Common myeloid progenitor, CD34-positive (primary cell): ENCODE data around the gene ZKSCAN1.
A peak's percentile ranks its signal among the peaks of the same experiment; 100 is the strongest.

Source experiments
- CTCF ChIA-PET: fragments of 350-600 bp; sonication (Branson Sonifier 250); formaldehyde crosslinking; loops from one replicate; lab custom pipeline; 2021; ENCODE audit warnings: antibody characterized with exemption; lab: Charles Lee
- POLR2A ChIA-PET: fragments of 350-600 bp; sonication (Branson Sonifier 250); formaldehyde crosslinking; loops from one replicate; lab custom pipeline; 2021; ENCODE audit warnings: antibody characterized with exemption; lab: Charles Lee
- DNase-seq, 3 donors: peaks; one replicate each; pipeline versions ENCODE4 v3.0.0 to v3.0.0-alpha.2; 2013
- H3K27ac ChIP-seq, 2 experiments: 1 replicate in 1 of 2; 2 replicates in 1 of 2; pipeline ENCODE4 v1.7.0; 2013; ENCODE audit warnings: inconsistent platforms in 2 of 2, low read length in 2 of 2, mild to moderate bottlenecking in 2 of 2, low read depth in 1 of 2, moderate library complexity in 1 of 2; ENCODE audit not compliant: severe bottlenecking in 2 of 2, insufficient read depth in 1 of 2, poor library complexity in 1 of 2
- H3K27me3 ChIP-seq, 5 experiments: replicated peaks in 2 of 5; 1 replicate in 3 of 5; 2 replicates in 2 of 5; pipeline versions ENCODE4 v1.6.1 to v1.7.0; 2013; ENCODE audit warnings: low read length in 4 of 5, mild to moderate bottlenecking in 2 of 5, moderate library complexity in 2 of 5, inconsistent platforms in 1 of 5; ENCODE audit not compliant: insufficient read depth in 5 of 5, control insufficient read depth in 4 of 5
- H3K36me3 ChIP-seq, 4 experiments: 1 replicate in 2 of 4; 2 replicates in 2 of 4; pipeline versions ENCODE4 v1.6.1 to v1.7.0; 2013; ENCODE audit warnings: low read length in 3 of 4, control low read depth in 1 of 4, mild to moderate bottlenecking in 1 of 4; ENCODE audit not compliant: control insufficient read depth in 4 of 4, insufficient read depth in 4 of 4
- H3K4me1 ChIP-seq, 4 experiments: 1 replicate in 3 of 4; 2 replicates in 1 of 4; pipeline versions ENCODE4 v1.6.1 to v1.7.1; 2013; ENCODE audit warnings: low read length in 3 of 4, mild to moderate bottlenecking in 3 of 4, control low read depth in 1 of 4, inconsistent platforms in 1 of 4, moderate library complexity in 1 of 4; ENCODE audit not compliant: control insufficient read depth in 4 of 4, insufficient read depth in 4 of 4; ENCODE audit errors: control extremely low read depth in 1 of 4
- H3K4me3 ChIP-seq, 7 experiments: 1 replicate in 4 of 7; 2 replicates in 3 of 7; pipeline versions ENCODE4 v1.5.1 to v1.7.0; 2013; ENCODE audit warnings: mild to moderate bottlenecking in 7 of 7, low read length in 6 of 7, moderate library complexity in 6 of 7, inconsistent platforms in 2 of 7, low read depth in 2 of 7, control low read depth in 1 of 7; ENCODE audit not compliant: insufficient read depth in 4 of 7, control insufficient read depth in 1 of 7; ENCODE audit errors: extremely low read depth in 1 of 7
- H3K9me3 ChIP-seq, 5 experiments: 1 replicate in 4 of 5; 2 replicates in 1 of 5; pipeline versions ENCODE4 v1.6.1 to v1.7.1; 2013; ENCODE audit warnings: low read length in 4 of 5, mild to moderate bottlenecking in 2 of 5, inconsistent platforms in 1 of 5, low read depth in 1 of 5, moderate library complexity in 1 of 5; ENCODE audit not compliant: control insufficient read depth in 4 of 5, insufficient read depth in 2 of 5; ENCODE audit errors: control extremely low read depth in 1 of 5
- WGBS: methylation state at CpG from one replicate; pipeline ENCODE4 v1.1.5; 2013; ENCODE audit not compliant: insufficient coverage; 5-methylcytosine and 5-hydroxymethylcytosine counted together

ZKSCAN1 gene

DNA sequence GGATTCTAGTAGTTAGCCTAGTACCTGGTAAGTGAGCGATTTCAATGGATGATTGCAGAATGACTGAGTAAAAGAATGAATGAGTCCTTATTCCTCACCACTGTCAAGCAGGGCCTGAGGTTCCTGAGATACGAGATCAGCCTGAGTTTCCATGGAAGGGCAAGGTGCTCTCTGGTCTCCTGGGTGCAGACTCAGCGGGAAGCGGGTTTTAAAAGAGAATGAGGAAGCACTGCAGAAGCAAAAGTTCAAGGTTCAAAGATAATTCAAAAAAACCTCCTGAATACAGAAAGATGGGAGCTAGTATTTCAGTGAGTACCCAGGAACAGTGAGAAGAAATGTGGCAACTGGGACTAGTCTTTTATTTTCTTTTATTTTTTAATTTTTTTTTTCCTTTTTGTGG is 61.8 kb downstream of the ZKSCAN1 start:
- 100% methylated on average over 1 of the region's 4 CpGs for whole genome bisulfite sequencing
- Histone ChIP-seq H3K27me3 (no peaks in the 10 kb centered on the region), H3K4me3 (no peak overlapping the region), H3K27ac (no peak overlapping the region), H3K4me1 (peaks cover 8 to 20% (median 17%) of the 10 kb centered on the region in 4 experiments), H3K36me3 (peaks cover 45 to 68% (median 62%) of the 10 kb centered on the region in 4 experiments), H3K9me3 (peaks cover 0 to 27% (median 15%) of the 10 kb centered on the region in 5 experiments)
- no peak for DNase-seq
- ChIA-PET CTCF (interaction anchor here (0.7 to 0.8 kb wide), 2 partner anchors 14 to 311 kb away, joined by 3 read pairs; no protein-coding TSS in a partner anchor), POLR2A (no interaction called here)

DNA sequence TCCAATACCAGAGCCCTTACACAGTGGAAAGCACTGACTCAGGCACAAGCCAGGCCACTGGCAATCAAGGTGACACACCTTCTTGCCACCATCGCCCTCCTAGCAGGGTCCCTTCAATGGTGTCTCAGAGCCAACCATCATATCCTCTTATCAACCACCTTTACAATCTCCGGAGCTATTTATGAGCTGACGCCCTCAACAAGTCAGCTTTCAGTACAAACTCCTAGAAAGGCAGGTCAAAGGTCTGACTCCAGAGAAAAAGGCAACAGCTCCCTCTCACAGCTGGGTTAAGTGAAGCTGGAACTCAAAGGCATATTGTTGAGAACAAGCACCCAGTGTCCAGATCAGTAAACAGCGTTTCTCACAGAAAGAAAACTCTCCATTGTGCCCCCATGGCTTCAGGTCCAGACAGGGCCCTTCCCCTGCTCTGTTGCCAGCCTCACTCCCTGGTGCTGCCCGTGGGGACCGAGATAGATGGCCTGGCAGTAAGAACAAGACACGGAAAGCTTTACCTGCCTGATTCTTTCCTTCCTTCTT is 63.7 kb downstream of the ZKSCAN1 start:
- H3K4me3 ChIP-seq: no peak overlapping the region
- DNase-seq: no peak
- ChIA-PET CTCF (interaction anchor here (1.1 kb wide), 1 partner anchor 9 kb away, joined by 6 read pairs; no protein-coding TSS in a partner anchor), POLR2A (interaction anchor here (0.5 kb wide), 1 partner anchor 50 kb away, joined by 3 read pairs; no protein-coding TSS in a partner anchor)
- H3K36me3 ChIP-seq: peaks cover 35 to 49% (median 43%) of the 10 kb centered on the region in 4 experiments
- H3K27ac ChIP-seq: peak overlapping the region in 1 of 2 experiments; percentile 30
- H3K9me3 ChIP-seq: peaks cover 0 to 10% (median 0%) of the 10 kb centered on the region in 5 experiments
- peaks cover 11 to 30% (median 26%) of the 10 kb centered on the region in 4 experiments for H3K4me1 ChIP-seq
- WGBS: 92% methylated on average over 5 of the region's 7 CpGs
- no peaks in the 10 kb centered on the region for H3K27me3 ChIP-seq

DNA sequence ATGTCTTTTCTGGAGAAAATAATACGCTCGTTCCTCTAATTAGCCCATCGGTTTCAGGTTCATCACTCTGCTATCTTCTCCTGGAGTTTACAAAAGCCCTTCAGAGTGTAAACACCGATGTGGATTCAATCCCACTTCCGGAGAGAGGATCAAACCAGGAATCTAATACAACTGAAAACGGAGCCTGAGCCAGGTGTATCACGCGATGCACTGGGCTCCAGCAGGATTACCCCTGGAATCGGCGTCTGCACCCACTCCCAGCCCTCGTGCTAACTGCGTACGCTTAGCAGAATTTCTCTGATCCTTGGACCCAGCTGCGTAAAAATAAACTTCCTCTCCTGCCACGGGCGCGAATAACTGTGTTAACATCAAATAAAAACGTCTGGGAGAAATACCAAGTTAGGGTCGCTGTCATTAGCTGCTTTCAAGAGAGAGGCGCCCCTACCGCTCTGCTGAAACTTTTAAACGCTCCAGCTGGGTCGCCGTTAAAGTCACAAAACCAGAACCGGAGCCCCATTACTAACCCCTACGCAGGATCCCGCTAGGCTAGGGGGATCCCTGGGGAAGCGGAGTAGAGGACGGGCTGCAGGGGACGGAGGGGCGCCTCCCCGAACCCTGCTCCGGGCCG is 65.6 kb downstream of the ZKSCAN1 start:
- CTCF ChIA-PET: interaction anchor here (0.6 to 1.4 kb wide), 5 partner anchors 10 to 32 kb away, joined by 3 to 15 read pairs (median 3); partner anchors contain the start of gene ZSCAN21
- Histone ChIP-seq H3K4me3 (peak overlapping the region; percentile 86 to 99 (median 94)), H3K36me3 (peaks cover 20 to 30% (median 24%) of the 10 kb centered on the region in 4 experiments), H3K9me3 (no peaks in the 10 kb centered on the region), H3K27me3 (no peaks in the 10 kb centered on the region), H3K27ac (peak overlapping the region; percentile 87 to 90), H3K4me1 (peaks cover 11 to 30% (median 26%) of the 10 kb centered on the region in 4 experiments)
- DNase-seq: peak in 1 of 3 donors; percentile 39
- POLR2A ChIA-PET: interaction anchor here (0.6 to 1.0 kb wide), 4 partner anchors 8 to 51 kb away, joined by 3 to 6 read pairs (median 4); partner anchors contain the start of gene ZSCAN21
- WGBS: under 1% methylated on average over 32 of the region's 34 CpGs

DNA sequence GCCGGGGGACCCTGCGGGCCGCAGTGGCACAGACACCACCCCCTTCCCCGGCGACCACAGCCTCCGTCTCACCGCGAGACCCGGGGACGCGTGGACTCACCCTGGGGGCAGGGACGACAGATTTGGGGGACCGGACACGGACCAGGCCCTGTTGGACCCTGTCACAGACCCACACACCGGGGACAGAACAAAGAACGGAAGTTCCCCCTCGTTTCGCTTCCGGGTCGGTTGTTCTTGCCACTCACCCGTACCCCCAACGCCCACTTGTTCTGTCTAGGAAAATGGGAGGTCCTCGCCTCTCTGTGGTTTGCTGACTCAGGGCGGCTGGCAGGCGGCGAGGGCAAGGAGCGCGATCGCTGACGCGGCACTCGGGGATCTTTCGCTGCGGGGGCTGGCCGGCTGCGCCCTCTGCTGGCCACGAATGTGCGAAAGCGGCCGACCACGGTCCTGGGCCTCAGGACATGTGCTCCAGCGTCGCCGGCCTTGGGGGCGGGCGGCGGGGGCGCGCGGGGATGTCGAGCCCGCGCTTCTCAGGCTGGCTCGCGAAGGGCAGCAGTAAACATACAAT is 66.2 kb downstream of the ZKSCAN1 start, which contains the start of gene ZNF3:
TSS of gene ZNF3 (minus strand) at position 189 of the 568 bp plus-strand sequence. CDS start 4,366 bp downstream, outside the sequence.
- WGBS: under 1% methylated on average over 37 of the region's 55 CpGs
- CTCF ChIA-PET: interaction anchor here (0.6 to 1.4 kb wide), 7 partner anchors 10 to 170 kb away, joined by 3 to 15 read pairs (median 3); partner anchors contain the start of gene ZSCAN21
- no peaks in the 10 kb centered on the region for H3K9me3 ChIP-seq

DNA sequence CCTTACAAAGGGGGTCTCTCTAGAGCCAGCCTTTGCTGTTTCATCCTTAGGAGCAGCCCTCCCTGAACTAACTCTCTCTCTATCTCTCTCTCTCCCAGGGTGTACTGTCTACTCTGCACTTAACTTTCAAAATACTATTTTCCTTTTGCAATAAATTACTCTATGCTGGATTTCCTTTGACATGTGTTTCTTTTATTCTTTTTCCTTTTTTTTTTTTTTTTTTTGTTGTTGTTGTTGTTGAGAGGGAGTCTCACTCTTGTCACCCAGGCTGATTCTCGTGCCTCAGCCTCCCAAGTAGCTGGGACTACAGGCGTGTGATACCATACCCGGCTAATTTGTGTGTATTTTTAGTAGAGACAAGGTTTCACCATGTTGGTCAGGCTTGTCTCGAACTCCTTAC is 67.6 kb downstream of the ZKSCAN1 start:
- CTCF ChIA-PET: interaction anchor here (0.9 to 1.3 kb wide), 5 partner anchors 8 to 676 kb away, joined by 3 to 5 read pairs (median 4); no protein-coding TSS in a partner anchor
- Histone ChIP-seq H3K9me3 (no peaks in the 10 kb centered on the region), H3K27me3 (no peaks in the 10 kb centered on the region), H3K36me3 (peaks cover 10 to 16% (median 13%) of the 10 kb centered on the region in 4 experiments), H3K4me3 (peak overlapping the region in 5 of 7 experiments; percentile 44 to 99 (median 98)), H3K27ac (peak overlapping the region in 1 of 2 experiments; percentile 76), H3K4me1 (peaks cover 11 to 31% (median 27%) of the 10 kb centered on the region in 4 experiments)
- DNase-seq: no peak
- POLR2A ChIA-PET: interaction anchor here (0.6 to 1.4 kb wide), 6 partner anchors 9 to 48 kb away, joined by 4 to 13 read pairs (median 6); partner anchors contain the start of genes AP4M1 and MCM7
- 83% methylated on average over 1 of the region's 4 CpGs for WGBS

More for the DNA sequence above, 66.2 kb downstream of the ZKSCAN1 start, which contains the start of gene ZNF3:
- Histone ChIP-seq H3K4me1 (peaks cover 11 to 30% (median 26%) of the 10 kb centered on the region in 4 experiments), H3K4me3 (peak within 1 kb of the TSS; percentile 86 to 99 (median 94)), H3K36me3 (peaks cover 15 to 26% (median 20%) of the 10 kb centered on the region in 4 experiments), H3K27me3 (no peaks in the 10 kb centered on the region), H3K27ac (peak within 1 kb of the TSS; percentile 87 to 90)
- POLR2A ChIA-PET: interaction anchor here (0.5 to 1.4 kb wide), 8 partner anchors 9 to 1202 kb away, joined by 3 to 13 read pairs (median 4); partner anchors contain the start of genes AP4M1 and MCM7
- peak; percentile 99 to 100 (median 100) for DNase-seq

DNA sequence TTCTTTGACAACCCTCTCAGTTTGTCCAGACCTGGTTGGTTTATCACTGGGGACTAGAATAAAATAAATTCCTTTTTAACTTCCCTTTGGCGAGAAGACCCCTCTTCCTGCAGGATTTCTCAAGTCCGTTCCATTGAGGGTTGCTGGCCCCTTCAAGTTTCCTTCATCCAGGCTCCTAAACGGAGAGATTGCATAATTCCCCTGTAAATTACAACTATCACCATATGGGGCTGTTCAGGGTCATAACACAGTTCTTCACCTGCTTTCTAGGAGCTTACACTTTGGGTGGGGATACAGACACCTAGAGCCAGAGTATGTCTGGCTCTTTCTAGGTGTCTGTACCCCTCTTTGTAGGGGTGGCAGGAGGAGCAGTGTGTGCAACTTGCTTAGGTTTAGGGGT is 70.1 kb downstream of the ZKSCAN1 start:
- no peak overlapping the region for H3K4me3 ChIP-seq
- 100% methylated on average over 1 of the region's 3 CpGs for WGBS
- no peaks in the 10 kb centered on the region for H3K9me3 ChIP-seq
- POLR2A ChIA-PET: no interaction called here
- peaks cover 0 to 4% (median 2%) of the 10 kb centered on the region in 4 experiments for H3K36me3 ChIP-seq
- DNase-seq: no peak
- no peaks in the 10 kb centered on the region for H3K27me3 ChIP-seq
- CTCF ChIA-PET: interaction anchor here (1.2 to 2.2 kb wide), 3 partner anchors 8 to 46 kb away, joined by 4 to 9 read pairs (median 7); partner anchors contain the start of genes AP4M1 and MCM7
- H3K4me1 ChIP-seq: peaks cover 3 to 36% (median 29%) of the 10 kb centered on the region in 4 experiments
- no peak overlapping the region for H3K27ac ChIP-seq
